BJ (cell line): ENCODE measurements around the gene SYCE1. TPM values are rescaled to one million over a fixed set of nuclear protein-coding genes. Genes with fewer than 3 reads are reported as not detected.
"Not testable (repeated sequence)": the region's sequence is repeated elsewhere in the genome, so short reads cannot be mapped to it uniquely, and the experiment has no call there.

Experiments used
- CTCF ChIA-PET: fragments of 350-600 bp; formaldehyde crosslinking; extraction: SDS; loops from one replicate; lab custom pipeline; 2021; ENCODE audit warnings: antibody characterized with exemption, inconsistent platforms; lab: Yijun Ruan, JAX
- POLR2A ChIA-PET: fragments of 300-600 bp; sonication (Branson Sonifier 250); formaldehyde crosslinking; extraction: SDS; loops from one replicate; lab custom pipeline; 2021; ENCODE audit warnings: antibody characterized with exemption; lab: Charles Lee
- DNase-seq: peaks from one replicate; pipeline ENCODE4 v3.0.0-alpha.2; 2011; ENCODE audit warnings: low read depth
- H3K27me3 ChIP-seq: 2 replicates; pipeline ENCODE4 v1.6.0; 2011; ENCODE audit warnings: low read length; ENCODE audit not compliant: control insufficient read depth, insufficient read depth
- H3K36me3 ChIP-seq: 2 replicates; pipeline ENCODE4 v1.5.1; 2011; ENCODE audit warnings: low read length; ENCODE audit not compliant: control insufficient read depth, insufficient read depth
- H3K4me3 ChIP-seq: 2 replicates; pipeline ENCODE4 v1.5.1; 2011; ENCODE audit warnings: low read depth, mild to moderate bottlenecking, control low read depth, low read length
- CTCF ChIP-seq: IDR thresholded peaks from 2 replicates; pipeline ENCODE4 v1.5.1; 2011; ENCODE audit warnings: low read depth, mild to moderate bottlenecking, control low read depth, inconsistent platforms, low read length, moderate library complexity; ENCODE audit not compliant: insufficient read depth
- polyA minus RNA-seq: library from RNA; depleted of rRNA, polyadenylated mRNA; stranded (reverse); fragments of >200 nt; gene quantifications from 2 replicates; pipeline ENCODE4 v1.2.3, GENCODE V29; 2011; rRNA and poly(A)+ RNA removed
- polyA plus RNA-seq: library from polyadenylated mRNA; depleted of rRNA; stranded (reverse); fragments of >200 nt; gene quantifications from 2 replicates; pipeline ENCODE4 v1.2.3, GENCODE V29; 2011; rRNA removed

Gene SYCE1
- polyA plus RNA-seq (0.78 and 0.94 TPM in 2 replicates), polyA minus RNA-seq (0.47 TPM in 1 of 2 replicates, not detected in the other)

- no peaks in the 10 kb centered on the region for H3K27me3 ChIP-seq
- DNase-seq = peak; percentile 38
- H3K36me3 ChIP-seq = no peaks in the 10 kb centered on the region
- H3K4me3 ChIP-seq = peak within 1 kb of the TSS; percentile 24
- CTCF ChIA-PET = interaction anchor here (1.0 kb wide), 1 partner anchor 8 kb away, joined by 3 read pairs; no protein-coding TSS in a partner anchor
- TF ChIP-seq CTCF = no peak
- POLR2A ChIA-PET = no interaction called here
Observed at GRCh38 chr10:133565441-133566294, at the start of gene SYCE1. SYCE1 (minus strand) TSS chr10:133565583; CDS start chr10:133565529, 54 bp downstream.

GRCh38 chr10:133614830-133615580 is 49.6 kb upstream of the SYCE1 start:
- no peak for DNase-seq
- TF ChIP-seq CTCF = no peak
- H3K36me3 ChIP-seq = no peaks in the 10 kb centered on the region
- ChIA-PET POLR2A (no interaction called here), CTCF (interaction anchor here (1.2 to 2.6 kb wide), 3 partner anchors 11 to 287 kb away, joined by 4 to 13 read pairs (median 8); no protein-coding TSS in a partner anchor)
- H3K27me3 ChIP-seq = no peaks in the 10 kb centered on the region
- no peak overlapping the region for H3K4me3 ChIP-seq

- Histone ChIP-seq H3K36me3 (no peaks in the 10 kb centered on the region), H3K4me3 (no peak overlapping the region), H3K27me3 (no peaks in the 10 kb centered on the region)
- CTCF ChIA-PET = interaction anchor here (1.2 to 2.6 kb wide), 3 partner anchors 10 to 286 kb away, joined by 4 to 13 read pairs (median 8); no protein-coding TSS in a partner anchor
- TF ChIP-seq CTCF = no peak
- POLR2A ChIA-PET = no interaction called here
- no peak for DNase-seq
Observed at GRCh38 chr10:133613699-133614098, 48.3 kb upstream of the SYCE1 start.

GRCh38 chr10:133611079-133611478 is 45.7 kb upstream of the SYCE1 start:
- Histone ChIP-seq H3K36me3 (no peaks in the 10 kb centered on the region), H3K4me3 (no peak overlapping the region), H3K27me3 (no peaks in the 10 kb centered on the region)
- ChIA-PET POLR2A (no interaction called here), CTCF (no interaction called here)
- DNase-seq = no peak
- TF ChIP-seq CTCF = no peak

- no peaks in the 10 kb centered on the region for H3K36me3 ChIP-seq
- POLR2A ChIA-PET = no interaction called here
- TF ChIP-seq CTCF = peak; percentile 63
- no peak for DNase-seq
- CTCF ChIA-PET = interaction anchor here (0.7 to 1.6 kb wide), 11 partner anchors 8 to 302 kb away, joined by 3 to 8 read pairs (median 4); no protein-coding TSS in a partner anchor
- no peak overlapping the region for H3K4me3 ChIP-seq
- no peaks in the 10 kb centered on the region for H3K27me3 ChIP-seq
Observed at GRCh38 chr10:133608855-133609254, 43.5 kb upstream of the SYCE1 start.

GRCh38 chr10:133603434-133603833 is 38.1 kb upstream of the SYCE1 start:
- CTCF ChIA-PET = interaction anchor here (3.3 kb wide), 1 partner anchor 11 kb away, joined by 8 read pairs; no protein-coding TSS in a partner anchor
- POLR2A ChIA-PET, DNase-seq, H3K4me3 ChIP-seq, H3K27me3 ChIP-seq, H3K36me3 ChIP-seq: not testable (repeated sequence)
